CD4-positive, CD25-positive, alpha-beta regulatory T cell (primary cell): ENCODE results near the gene PITHD1. TPM values are rescaled to one million over a fixed set of nuclear protein-coding genes. Genes with fewer than 3 reads are reported as not detected.

ENCODE experiments used
- polyA plus RNA-seq, 4 donors: library from polyadenylated mRNA; unstranded; fragments of 300-500 nt; fragmentation: Illumina TruSeq; gene quantifications; one replicate each; pipeline ENCODE4 v1.2.3, GENCODE V29; 2021
- total RNA-seq: library from RNA; stranded (reverse); gene quantifications from one replicate; pipeline ENCODE4 v1.2.3, GENCODE V29; 2022

PITHD1 gene
- total and polyA plus RNA-seq, 5 donors from 2014 or later, result 72.6 to 98.9 (median 83.0) TPM

Other genes starting within 250 kb of the PITHD1 start
- gene E2F2, start 247.2 kb upstream of the PITHD1 start, total RNA-seq, result 13.8 TPM
- gene E2F2, start 247.2 kb upstream of the PITHD1 start, polyA plus RNA-seq, result 1 to 10 TPM; 2.3 to 7.1 (median 3.7) TPM
- 51.1 TPM for gene ID3, start 218.9 kb upstream of the PITHD1 start, total RNA-seq
- gene ID3, start 218.9 kb upstream of the PITHD1 start, polyA plus RNA-seq, result 10 to 100 TPM; 35.9 to 56.9 (median 48.0) TPM
- 1,395 TPM for gene RPL11, start 86.6 kb upstream of the PITHD1 start, total RNA-seq
- gene RPL11, start 86.6 kb upstream of the PITHD1 start, polyA plus RNA-seq, result 1,000 to 10,000 TPM; 1,256 to 1,673 (median 1,465) TPM
- 42.0 TPM for gene ELOA, start 34.9 kb upstream of the PITHD1 start, total RNA-seq
- 10 to 100 TPM; 22.6 to 34.3 (median 29.0) TPM for gene ELOA, start 34.9 kb upstream of the PITHD1 start, polyA plus RNA-seq
- 50.4 TPM for gene LYPLA2, start 12.7 kb downstream of the PITHD1 start, total RNA-seq
- gene LYPLA2, start 12.7 kb downstream of the PITHD1 start, polyA plus RNA-seq, result 100 to 1,000 TPM in 2 of 4 donors, 10 to 100 TPM in 2; 84.4 to 111 (median 100) TPM
- 7.0 TPM for gene GALE, start 22.3 kb downstream of the PITHD1 start, total RNA-seq
- gene GALE, start 22.3 kb downstream of the PITHD1 start, polyA plus RNA-seq, result 10 to 100 TPM in 1 of 4 donors, 1 to 10 TPM in 3; 8.0 to 10.3 (median 9.8) TPM
- 15.7 TPM for gene HMGCL, start 47.0 kb downstream of the PITHD1 start, total RNA-seq
- gene HMGCL, start 47.0 kb downstream of the PITHD1 start, polyA plus RNA-seq, result 10 to 100 TPM; 36.3 to 40.5 (median 37.4) TPM
- gene FUCA1, start 89.9 kb downstream of the PITHD1 start, total RNA-seq, result 5.3 TPM
- 10 to 100 TPM; 10.3 to 22.6 (median 17.0) TPM for gene FUCA1, start 89.9 kb downstream of the PITHD1 start, polyA plus RNA-seq
- gene CNR2, start 134.9 kb downstream of the PITHD1 start, total RNA-seq, result 0.15 TPM
- gene CNR2, start 134.9 kb downstream of the PITHD1 start, polyA plus RNA-seq, result under 1 TPM in 2 of 4 donors, not detected in 2; 0.03 to 0.05 TPM
- 126 TPM for gene PNRC2, start 181.4 kb downstream of the PITHD1 start, total RNA-seq
- gene PNRC2, start 181.4 kb downstream of the PITHD1 start, polyA plus RNA-seq, result 100 to 1,000 TPM; 123 to 149 (median 141) TPM
- gene SRSF10, start 201.9 kb downstream of the PITHD1 start, total RNA-seq, result 220 TPM
- gene SRSF10, start 201.9 kb downstream of the PITHD1 start, polyA plus RNA-seq, result 100 to 1,000 TPM; 127 to 151 (median 144) TPM